Upper lobe of left lung (tissue), 6 donors: ENCODE data around the gene EYA2. TPM values are rescaled to one million over a fixed set of nuclear protein-coding genes. Genes with fewer than 3 reads are reported as not detected.

ENCODE experiments used
- ATAC-seq, 2 donors: fragments of 200-7000 bp; cut with Tn5 transposase; one replicate each; pipeline ENCODE4 v1.9.1; 2022; ENCODE audit warnings: mild to moderate bottlenecking in 2 of 2, moderate library complexity in 2 of 2; ENCODE audit not compliant: low FRiP score in 2 of 2
- DNase-seq, 2 donors: peaks; one replicate each; pipeline ENCODE4 v3.0.0-alpha.2; 2019 to 2020
- H3K27ac ChIP-seq, 4 donors: fragments of 200-600 bp; sonication (generic); one replicate each; pipeline ENCODE4 v1.5.1; 2016 to 2019
- H3K27me3 ChIP-seq, 4 donors: fragments of 200-600 bp; sonication (generic); one replicate each; pipeline ENCODE4 v1.5.1; 2017 to 2019
- H3K36me3 ChIP-seq, 4 donors: fragments of 200-600 bp; sonication (generic); one replicate each; pipeline ENCODE4 v1.5.1; 2016 to 2019
- H3K4me1 ChIP-seq, 4 donors: fragments of 200-600 bp; sonication (generic); one replicate each; pipeline ENCODE4 v1.5.1; 2018 to 2019
- H3K4me3 ChIP-seq, 4 donors: fragments of 200-600 bp; sonication (generic); one replicate each; pipeline ENCODE4 v1.5.1; 2017 to 2019; ENCODE audit warnings: mild to moderate bottlenecking in 2 of 4, moderate library complexity in 1 of 4
- H3K9me3 ChIP-seq, 4 donors: fragments of 200-600 bp; sonication (generic); one replicate each; pipeline ENCODE4 v1.5.1; 2018 to 2019
- EP300 ChIP-seq, 4 donors: sonication (generic); formaldehyde crosslinking; IDR thresholded peaks; one replicate each; pipeline ENCODE4 v1.5.1; 2017; ENCODE audit warnings: antibody characterized with exemption in 4 of 4, control low read depth in 2 of 4
- POLR2A ChIP-seq, 4 donors: fragments of 450-650 bp; IDR thresholded peaks; one replicate each; pipeline ENCODE4 v1.5.1; 2016 to 2017; ENCODE audit warnings: antibody characterized with exemption in 4 of 4, mild to moderate bottlenecking in 2 of 4
- POLR2AphosphoS5 ChIP-seq, 2 donors: sonication (generic); formaldehyde crosslinking; IDR thresholded peaks; one replicate each; pipeline ENCODE4 v1.5.1; 2017; ENCODE audit warnings: antibody characterized with exemption in 2 of 2
- WGBS, 2 donors: methylation state at CpG; one replicate each; pipeline ENCODE4 v1.1.5; 2017 to 2018; 5-methylcytosine and 5-hydroxymethylcytosine counted together
- total RNA-seq, 6 donors: library from RNA; depleted of rRNA in 4 of 6; stranded (reverse); fragments of >200 nt in 4 of 6; gene quantifications; one replicate each; pipeline versions ENCODE4 v1.1.0 to v1.2.1, GENCODE V29; 2016 to 2021
- TF ChIP-seq, protein P1 (sequence below), 6 experiments: fragments of 450-650 bp in 4 of 6; fragments of 200-600 bp in 2 of 6; sonication (generic) in 2 of 6; IDR thresholded peaks; one replicate each; pipeline ENCODE4 v1.5.1; 2016 to 2019; ENCODE audit warnings: antibody characterized with exemption in 6 of 6
- donor health status: DM: no; HTN: no; CAD: no; lungs with moderate emphysema.
- donor health status: DM: no; HTN: yes; CAD: no; lungs with severe emphysema.

The EYA2 gene
- total RNA-seq, 6 donors from 2014 or later: 0.66 to 9.4 (median 3.0) TPM

DNA sequence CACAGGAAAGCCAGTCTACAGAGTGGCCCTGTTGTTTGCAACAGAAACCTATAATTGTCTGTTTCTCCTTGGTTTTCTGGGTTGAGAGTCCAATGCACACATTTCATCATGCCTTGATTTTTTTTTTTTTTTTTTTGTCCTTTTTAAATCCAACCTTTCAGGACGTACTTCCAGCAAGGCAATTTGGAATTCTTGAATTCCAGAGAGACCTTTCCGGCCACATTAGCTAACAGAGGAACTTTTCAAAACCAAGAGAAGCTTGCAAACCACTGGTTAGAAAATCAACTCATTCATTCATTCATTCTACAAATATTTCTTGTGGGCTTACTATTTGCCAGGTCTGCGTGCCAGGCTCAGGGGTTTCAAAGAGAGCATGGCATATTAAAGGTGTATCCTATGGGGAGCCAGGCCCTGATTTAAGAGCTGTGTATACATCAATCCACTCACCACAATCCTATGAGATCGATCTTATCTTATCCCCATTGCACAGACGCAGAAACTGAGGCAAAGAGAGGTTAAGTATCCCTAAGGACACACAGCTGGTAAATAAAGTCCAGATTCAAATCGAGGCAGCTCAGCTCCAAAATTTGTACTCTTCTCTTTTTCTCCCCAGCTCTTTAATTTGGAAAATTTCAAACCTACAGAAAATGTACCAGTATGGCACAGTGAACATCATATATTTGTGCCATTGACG lies 43.0 kb downstream of the EYA2 start:
- no peak for TF ChIP-seq POLR2A (IDR thresholded peaks at IDR 0.05)
- TF ChIP-seq, protein P1, sequence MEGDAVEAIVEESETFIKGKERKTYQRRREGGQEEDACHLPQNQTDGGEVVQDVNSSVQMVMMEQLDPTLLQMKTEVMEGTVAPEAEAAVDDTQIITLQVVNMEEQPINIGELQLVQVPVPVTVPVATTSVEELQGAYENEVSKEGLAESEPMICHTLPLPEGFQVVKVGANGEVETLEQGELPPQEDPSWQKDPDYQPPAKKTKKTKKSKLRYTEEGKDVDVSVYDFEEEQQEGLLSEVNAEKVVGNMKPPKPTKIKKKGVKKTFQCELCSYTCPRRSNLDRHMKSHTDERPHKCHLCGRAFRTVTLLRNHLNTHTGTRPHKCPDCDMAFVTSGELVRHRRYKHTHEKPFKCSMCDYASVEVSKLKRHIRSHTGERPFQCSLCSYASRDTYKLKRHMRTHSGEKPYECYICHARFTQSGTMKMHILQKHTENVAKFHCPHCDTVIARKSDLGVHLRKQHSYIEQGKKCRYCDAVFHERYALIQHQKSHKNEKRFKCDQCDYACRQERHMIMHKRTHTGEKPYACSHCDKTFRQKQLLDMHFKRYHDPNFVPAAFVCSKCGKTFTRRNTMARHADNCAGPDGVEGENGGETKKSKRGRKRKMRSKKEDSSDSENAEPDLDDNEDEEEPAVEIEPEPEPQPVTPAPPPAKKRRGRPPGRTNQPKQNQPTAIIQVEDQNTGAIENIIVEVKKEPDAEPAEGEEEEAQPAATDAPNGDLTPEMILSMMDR (IDR thresholded peaks at IDR 0.05): no peak
- no peak for TF ChIP-seq EP300 (IDR thresholded peaks at IDR 0.05)
- TF ChIP-seq POLR2AphosphoS5 (IDR thresholded peaks at IDR 0.05): no peak
- H3K9me3 ChIP-seq: no peaks in the 10 kb centered on the region
- no peaks in the 10 kb centered on the region for H3K27me3 ChIP-seq
- DNase-seq: no peak
- H3K4me1 ChIP-seq: no peaks in the 10 kb centered on the region
- ATAC-seq: no peak
- H3K36me3 ChIP-seq: no peaks in the 10 kb centered on the region
- WGBS, 2 donors: 80 to 87% methylated on average over 7 of the region's 7 CpGs
- no peak overlapping the region for H3K4me3 ChIP-seq
- H3K27ac ChIP-seq: no peak overlapping the region

DNA sequence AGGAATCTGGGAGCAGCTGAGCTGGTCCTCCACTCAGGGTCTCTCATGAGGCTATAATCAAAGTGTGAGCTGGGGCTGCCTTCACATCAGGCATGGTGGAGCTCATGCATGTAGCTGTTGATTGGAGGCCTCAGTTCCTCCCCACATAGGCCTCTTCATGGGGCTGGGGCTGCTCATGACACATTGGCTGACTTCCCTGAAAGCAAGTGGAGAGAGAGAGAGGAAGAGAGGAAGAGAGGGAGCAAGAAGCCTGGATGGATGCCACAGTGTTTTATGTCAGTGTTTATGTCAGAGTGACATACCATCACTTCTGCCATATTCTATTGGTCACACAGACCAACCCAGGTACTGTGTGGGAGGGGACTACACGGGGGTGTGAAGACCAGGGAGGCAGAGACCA lies 43.8 kb downstream of the EYA2 start:
- 33 to 53% methylated on average over 1 of the region's 1 CpG for WGBS, 2 donors
- TF ChIP-seq POLR2AphosphoS5 (IDR thresholded peaks at IDR 0.05) (no peak), POLR2A (IDR thresholded peaks at IDR 0.05) (no peak), EP300 (IDR thresholded peaks at IDR 0.05) (no peak)
- TF ChIP-seq, protein P1 (IDR thresholded peaks at IDR 0.05): no peak
- no peak for DNase-seq
- Histone ChIP-seq H3K4me3 (no peak overlapping the region), H3K27me3 (no peaks in the 10 kb centered on the region), H3K9me3 (no peaks in the 10 kb centered on the region), H3K4me1 (no peaks in the 10 kb centered on the region), H3K36me3 (no peaks in the 10 kb centered on the region), H3K27ac (no peak overlapping the region)
- no peak for ATAC-seq

DNA sequence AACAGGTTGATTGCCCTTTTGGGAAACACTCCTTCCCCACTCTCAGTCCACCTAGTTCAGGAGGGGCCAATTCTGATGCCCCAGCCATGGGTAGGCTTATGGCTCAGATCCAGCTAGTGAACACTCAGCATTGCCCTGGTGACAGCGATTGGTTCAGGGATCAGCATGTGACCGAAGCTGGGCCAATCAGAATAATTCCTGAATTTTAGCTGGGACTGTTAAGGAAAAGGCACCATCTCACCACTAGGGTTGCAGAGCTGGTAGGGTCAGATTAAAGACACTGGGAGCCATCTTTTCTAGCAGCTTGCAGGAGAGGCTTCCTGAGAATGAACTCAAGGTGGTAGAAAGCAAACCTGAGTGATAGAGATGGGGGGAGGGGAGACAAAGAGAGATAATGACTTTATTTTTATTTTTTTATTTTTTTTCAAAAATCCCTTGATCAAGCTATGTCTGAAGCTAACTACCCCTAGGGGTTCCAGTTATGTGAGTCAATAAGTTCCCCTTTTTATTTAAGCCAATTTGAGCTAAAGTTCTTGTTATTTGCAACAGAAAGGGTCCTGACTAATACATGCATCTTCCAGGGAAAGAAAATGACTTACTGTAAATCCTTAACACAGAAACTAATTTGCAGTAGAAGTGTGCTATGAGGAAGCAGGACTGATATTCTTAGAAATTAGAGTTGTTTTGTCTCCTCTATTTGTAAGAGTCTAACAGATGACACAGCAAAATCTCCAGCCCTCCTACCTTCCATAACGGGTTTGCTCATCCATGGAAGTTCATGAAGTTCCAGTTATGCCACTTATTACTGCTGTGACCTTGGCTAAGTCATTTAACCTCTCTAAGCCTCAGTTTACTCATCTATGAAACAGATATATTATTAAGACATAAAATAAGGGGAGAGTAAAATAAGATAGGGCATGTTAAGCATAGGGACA lies 44.7 kb downstream of the EYA2 start:
- H3K27ac ChIP-seq: no peak overlapping the region
- 40 to 58% methylated on average over 3 of the region's 3 CpGs for WGBS, 2 donors
- no peak for TF ChIP-seq POLR2AphosphoS5 (IDR thresholded peaks at IDR 0.05)
- no peak for TF ChIP-seq POLR2A (IDR thresholded peaks at IDR 0.05)
- no peak for TF ChIP-seq EP300 (IDR thresholded peaks at IDR 0.05)
- TF ChIP-seq, protein P1 (IDR thresholded peaks at IDR 0.05): no peak

DNA sequence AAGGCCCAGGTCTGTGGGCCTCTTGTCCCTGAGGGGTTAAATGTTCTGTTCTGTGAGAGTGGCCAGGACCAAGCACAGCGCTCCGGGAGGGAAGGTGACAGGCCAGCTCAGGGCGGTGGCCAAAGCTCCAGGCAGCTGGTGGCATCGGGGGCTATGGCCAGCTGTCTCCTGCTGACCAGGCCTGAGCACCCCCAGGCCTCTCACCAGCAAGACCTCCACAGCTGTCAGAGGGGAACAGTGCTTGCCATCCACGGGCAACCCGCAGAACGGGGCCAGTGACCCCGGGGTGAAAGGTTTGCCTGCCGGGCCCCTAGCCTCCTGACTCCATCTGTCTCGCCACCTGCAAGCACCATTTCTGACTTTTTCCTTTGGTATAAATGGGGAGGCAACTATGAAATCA lies 46.0 kb downstream of the EYA2 start:
- TF ChIP-seq, protein P1 (IDR thresholded peaks at IDR 0.05): no peak
- TF ChIP-seq EP300 (IDR thresholded peaks at IDR 0.05): no peak
- 72 to 87% methylated on average over 6 to 10 of the region's 10 CpGs for WGBS, 2 donors
- Histone ChIP-seq H3K4me3 (no peak overlapping the region), H3K9me3 (no peaks in the 10 kb centered on the region), H3K27me3 (no peaks in the 10 kb centered on the region), H3K27ac (no peak overlapping the region), H3K36me3 (no peaks in the 10 kb centered on the region), H3K4me1 (no peaks in the 10 kb centered on the region)
- ATAC-seq: no peak
- peak in 1 of 2 donors; percentile 38 for DNase-seq

More for the DNA sequence above, 44.7 kb downstream of the EYA2 start:
- no peak for DNase-seq
- no peak overlapping the region for H3K4me3 ChIP-seq
- H3K27me3 ChIP-seq: no peaks in the 10 kb centered on the region
- H3K4me1 ChIP-seq: no peaks in the 10 kb centered on the region
- no peaks in the 10 kb centered on the region for H3K9me3 ChIP-seq
- no peak for ATAC-seq
- H3K36me3 ChIP-seq: no peaks in the 10 kb centered on the region
